NCI-H128 (cell line): ENCODE results near the gene FOXC1.

Experiments used
- DNase-seq: peaks from one replicate; lab custom pipeline; 2025; ENCODE audit not compliant: unreplicated experiment; lab: John Stamatoyannopoulos, UW

FOXC1 gene

GRCh38 chr6:1622851-1623768, 13.4 kb downstream of the FOXC1 start:
- no peak for DNase-seq

GRCh38 chr6:1623769-1624057, 14.0 kb downstream of the FOXC1 start:
- no peak for DNase-seq

- DNase-seq = no peak
Observed at GRCh38 chr6:1624058-1624850, 14.5 kb downstream of the FOXC1 start.

GRCh38 chr6:1624851-1625781, 15.4 kb downstream of the FOXC1 start:
- DNase-seq = no peak

- no peak for DNase-seq
Observed at GRCh38 chr6:1625794-1626435, 16.2 kb downstream of the FOXC1 start.

- DNase-seq = no peak
Observed at GRCh38 chr6:1626481-1626880, 16.8 kb downstream of the FOXC1 start.

- no peak for DNase-seq
Observed at GRCh38 chr6:1627827-1628560, 18.3 kb downstream of the FOXC1 start.

- no peak for DNase-seq
Observed at GRCh38 chr6:1629316-1629715, 19.6 kb downstream of the FOXC1 start.

GRCh38 chr6:1630212-1630770, 20.6 kb downstream of the FOXC1 start:
- DNase-seq = no peak

- no peak for DNase-seq
Observed at GRCh38 chr6:1630771-1631217, 21.1 kb downstream of the FOXC1 start.

GRCh38 chr6:1631251-1631650, 21.5 kb downstream of the FOXC1 start:
- DNase-seq = no peak

- no peak for DNase-seq
Observed at GRCh38 chr6:1633366-1634021, 23.8 kb downstream of the FOXC1 start.

GRCh38 chr6:1634081-1634480, 24.4 kb downstream of the FOXC1 start:
- DNase-seq = no peak

GRCh38 chr6:1635305-1636010, 25.7 kb downstream of the FOXC1 start:
- DNase-seq = no peak

GRCh38 chr6:1636272-1636825, 26.6 kb downstream of the FOXC1 start:
- no peak for DNase-seq

- no peak for DNase-seq
Observed at GRCh38 chr6:1636971-1637871, 27.5 kb downstream of the FOXC1 start.

- no peak for DNase-seq
Observed at GRCh38 chr6:1639430-1639829, 29.7 kb downstream of the FOXC1 start.
